Activated T-helper 1 cell treated with anti-CD3 and anti-CD28 coated beads, Interleukin-12 subunit alpha, Interleukin-12 subunit beta, Interleukin-2, Interleukin-4 antibody, amounts not matched to agents 30 ng/mL and 10 ng/mL and 1 ng/mL, durations not matched to agents 14 hours and 24 hours and 36 hours (primary cell): ENCODE measurements around the gene MOV10L1. TPM values are rescaled to one million over a fixed set of nuclear protein-coding genes. Genes with fewer than 3 reads are reported as not detected.

Experiments used
- DNase-seq: peaks from one replicate; pipeline ENCODE4 v3.0.0; 2021; ENCODE audit warnings: low spot score
- H3K27ac Mint-ChIP-seq: one replicate; pipeline ENCODE4 v1.8.0; 2021; ENCODE audit warnings: mild to moderate bottlenecking, mixed read lengths
- H3K27me3 Mint-ChIP-seq: one replicate; pipeline ENCODE4 v1.8.0; 2022; ENCODE audit warnings: mild to moderate bottlenecking, moderate library complexity, mixed read lengths; ENCODE audit not compliant: insufficient read depth
- H3K36me3 Mint-ChIP-seq: one replicate; pipeline ENCODE4 v1.8.0; 2021; ENCODE audit warnings: low read depth, mixed read lengths
- H3K4me1 Mint-ChIP-seq: one replicate; pipeline ENCODE4 v1.8.0; 2021; ENCODE audit warnings: low read depth, mixed read lengths
- H3K4me3 Mint-ChIP-seq: one replicate; pipeline ENCODE4 v1.8.0; 2021; ENCODE audit warnings: mild to moderate bottlenecking, moderate library complexity, mixed read lengths
- H3K9me3 Mint-ChIP-seq: one replicate; pipeline ENCODE4 v1.8.0; 2021; ENCODE audit warnings: mixed read lengths
- intact Hi-C: fragments of 100-400 bp; cut with micrococcal nuclease; formaldehyde crosslinking; loops from one replicate; pipeline ENCODE4 v1.15.1; 2024
- total RNA-seq: library from RNA; stranded (reverse); gene quantifications from 2 replicates; pipeline ENCODE4 v1.2.3, GENCODE V29; 2022

Gene MOV10L1
- total RNA-seq, 1 donor from 2014 or later, result not detected

GRCh38 chr22:50171965-50172421 is 82.2 kb downstream of the MOV10L1 start:
- intact Hi-C loops, result loop anchor here (2.0 kb wide), 1 partner anchor 13 kb away; the partner anchor contains the start of gene TRABD
- peak overlapping the region; percentile 51 for H3K4me3 Mint-ChIP-seq
- H3K27ac Mint-ChIP-seq, result no peak overlapping the region

GRCh38 chr22:50173311-50173982 is 83.6 kb downstream of the MOV10L1 start:
- DNase-seq, result no peak
- intact Hi-C loops, result no loop called here
- Mint-ChIP-seq H3K36me3 (no peaks in the 10 kb centered on the region), H3K9me3 (no peaks in the 10 kb centered on the region), H3K4me1 (no peaks in the 10 kb centered on the region), H3K27ac (no peak overlapping the region), H3K4me3 (no peak overlapping the region), H3K27me3 (peaks cover 27% of the 10 kb centered on the region)

More at GRCh38 chr22:50171965-50172421, 82.2 kb downstream of the MOV10L1 start:
- Mint-ChIP-seq H3K27me3 (peaks cover 37% of the 10 kb centered on the region), H3K9me3 (no peaks in the 10 kb centered on the region), H3K36me3 (no peaks in the 10 kb centered on the region), H3K4me1 (no peaks in the 10 kb centered on the region)
- no peak for DNase-seq

GRCh38 chr22:50173983-50174355 is 84.2 kb downstream of the MOV10L1 start:
- peaks cover 22% of the 10 kb centered on the region for H3K27me3 Mint-ChIP-seq

GRCh38 chr22:50174382-50175190 is 84.8 kb downstream of the MOV10L1 start:
- Mint-ChIP-seq H3K27me3 (peaks cover 18% of the 10 kb centered on the region), H3K9me3 (no peaks in the 10 kb centered on the region), H3K27ac (no peak overlapping the region), H3K36me3 (no peaks in the 10 kb centered on the region), H3K4me3 (no peak overlapping the region), H3K4me1 (peaks cover under 1% of the 10 kb centered on the region)
- intact Hi-C loops, result no loop called here
- no peak for DNase-seq

More at GRCh38 chr22:50173983-50174355, 84.2 kb downstream of the MOV10L1 start:
- DNase-seq, result no peak
- no peaks in the 10 kb centered on the region for H3K4me1 Mint-ChIP-seq
- H3K27ac Mint-ChIP-seq, result no peak overlapping the region
- no peaks in the 10 kb centered on the region for H3K36me3 Mint-ChIP-seq
- intact Hi-C loops, result no loop called here
- no peaks in the 10 kb centered on the region for H3K9me3 Mint-ChIP-seq
- H3K4me3 Mint-ChIP-seq, result no peak overlapping the region

- intact Hi-C loops, result no loop called here
Observed at GRCh38 chr22:50175191-50175461, 85.3 kb downstream of the MOV10L1 start.

GRCh38 chr22:50175921-50176849 is 86.4 kb downstream of the MOV10L1 start:
- intact Hi-C loops, result no loop called here
- Mint-ChIP-seq H3K4me1 (peaks cover 5% of the 10 kb centered on the region), H3K4me3 (no peak overlapping the region), H3K36me3 (no peaks in the 10 kb centered on the region), H3K27me3 (peaks cover 15% of the 10 kb centered on the region), H3K9me3 (no peaks in the 10 kb centered on the region), H3K27ac (no peak overlapping the region)
- DNase-seq, result no peak

More at GRCh38 chr22:50175191-50175461, 85.3 kb downstream of the MOV10L1 start:
- H3K9me3 Mint-ChIP-seq, result no peaks in the 10 kb centered on the region
- H3K36me3 Mint-ChIP-seq, result no peaks in the 10 kb centered on the region
- no peak overlapping the region for H3K4me3 Mint-ChIP-seq
- no peak for DNase-seq
- peaks cover 5% of the 10 kb centered on the region for H3K4me1 Mint-ChIP-seq
- no peak overlapping the region for H3K27ac Mint-ChIP-seq
- H3K27me3 Mint-ChIP-seq, result peaks cover 18% of the 10 kb centered on the region

- DNase-seq, result no peak
- H3K4me1 Mint-ChIP-seq, result peaks cover 5% of the 10 kb centered on the region
Observed at GRCh38 chr22:50176850-50177536, 87.2 kb downstream of the MOV10L1 start.

GRCh38 chr22:50177537-50178470 is 88.0 kb downstream of the MOV10L1 start:
- Mint-ChIP-seq H3K9me3 (no peaks in the 10 kb centered on the region), H3K4me3 (no peak overlapping the region), H3K27me3 (peaks cover 4% of the 10 kb centered on the region), H3K27ac (no peak overlapping the region), H3K36me3 (no peaks in the 10 kb centered on the region), H3K4me1 (peaks cover 5% of the 10 kb centered on the region)
- no peak for DNase-seq
- intact Hi-C loops, result no loop called here

More at GRCh38 chr22:50176850-50177536, 87.2 kb downstream of the MOV10L1 start:
- H3K27ac Mint-ChIP-seq, result no peak overlapping the region
- no peaks in the 10 kb centered on the region for H3K36me3 Mint-ChIP-seq
- intact Hi-C loops, result no loop called here
- H3K9me3 Mint-ChIP-seq, result no peaks in the 10 kb centered on the region
- H3K27me3 Mint-ChIP-seq, result peaks cover 11% of the 10 kb centered on the region
- no peak overlapping the region for H3K4me3 Mint-ChIP-seq

- DNase-seq, result no peak
- Mint-ChIP-seq H3K27me3 (peaks cover under 1% of the 10 kb centered on the region), H3K4me1 (peaks cover 5% of the 10 kb centered on the region), H3K9me3 (no peaks in the 10 kb centered on the region), H3K27ac (no peak overlapping the region), H3K36me3 (no peaks in the 10 kb centered on the region), H3K4me3 (no peak overlapping the region)
- intact Hi-C loops, result no loop called here
Observed at GRCh38 chr22:50178471-50178864, 88.7 kb downstream of the MOV10L1 start.

- Mint-ChIP-seq H3K4me3 (no peak overlapping the region), H3K9me3 (no peaks in the 10 kb centered on the region), H3K27ac (no peak overlapping the region), H3K27me3 (peaks cover 4% of the 10 kb centered on the region), H3K36me3 (no peaks in the 10 kb centered on the region), H3K4me1 (peaks cover 5% of the 10 kb centered on the region)
- intact Hi-C loops, result no loop called here
- DNase-seq, result no peak
Observed at GRCh38 chr22:50178871-50179869, 89.4 kb downstream of the MOV10L1 start.
